Urothelium cell line (cell line): ENCODE measurements around the gene DENND1A.

Experiments
- DNase-seq: peaks from one replicate; pipeline ENCODE4 v3.0.0; 2011; ENCODE audit warnings: low spot score, mixed read lengths
- FAIRE-seq: peaks from 2 replicates; lab custom pipeline; 2011; peaks lifted over from hg19 to GRCh38; lab: Jason Lieb, UNC

The DENND1A gene

GRCh38 chr9:123368536-123369153 lies 561.3 kb downstream of the DENND1A start:
- FAIRE-seq: no peak
- no peak for DNase-seq

GRCh38 chr9:123368023-123368422 lies 561.9 kb downstream of the DENND1A start:
- FAIRE-seq: no peak

GRCh38 chr9:123365881-123366528 lies 563.9 kb downstream of the DENND1A start:
- DNase-seq: no peak
- FAIRE-seq: no peak

More at GRCh38 chr9:123368023-123368422, 561.9 kb downstream of the DENND1A start:
- DNase-seq: peak; percentile 79

- FAIRE-seq (no peak), DNase-seq (no peak)
Measured at GRCh38 chr9:123365287-123365880, 564.5 kb downstream of the DENND1A start.

- DNase-seq: peak; percentile 77
- peak; percentile 68 for FAIRE-seq
Measured at GRCh38 chr9:123364241-123364824, 565.6 kb downstream of the DENND1A start.

GRCh38 chr9:123362856-123363255 lies 567.1 kb downstream of the DENND1A start:
- FAIRE-seq (no peak), DNase-seq (no peak)

- FAIRE-seq (no peak), DNase-seq (no peak)
Measured at GRCh38 chr9:123361731-123362510, 568.0 kb downstream of the DENND1A start.

GRCh38 chr9:123361086-123361730 lies 568.7 kb downstream of the DENND1A start:
- no peak for FAIRE-seq
- no peak for DNase-seq

- FAIRE-seq: no peak
- peak; percentile 77 for DNase-seq
Measured at GRCh38 chr9:123360161-123361085, 569.5 kb downstream of the DENND1A start.

- FAIRE-seq: no peak
- no peak for DNase-seq
Measured at GRCh38 chr9:123359546-123359945, 570.4 kb downstream of the DENND1A start.

- FAIRE-seq: no peak
Measured at GRCh38 chr9:123359106-123359505, 570.8 kb downstream of the DENND1A start.

GRCh38 chr9:123358181-123358905 lies 571.6 kb downstream of the DENND1A start:
- FAIRE-seq: no peak

More at GRCh38 chr9:123359106-123359505, 570.8 kb downstream of the DENND1A start:
- no peak for DNase-seq

GRCh38 chr9:123357743-123358059 lies 572.2 kb downstream of the DENND1A start:
- peak; percentile 17 for FAIRE-seq

More at GRCh38 chr9:123358181-123358905, 571.6 kb downstream of the DENND1A start:
- DNase-seq: no peak

GRCh38 chr9:123356851-123357742 lies 572.8 kb downstream of the DENND1A start:
- DNase-seq: no peak
- FAIRE-seq: no peak

More at GRCh38 chr9:123357743-123358059, 572.2 kb downstream of the DENND1A start:
- no peak for DNase-seq

- DNase-seq: no peak
Measured at GRCh38 chr9:123355761-123356431, 574.0 kb downstream of the DENND1A start, which contains the start of gene CRB2. CRB2 (plus strand) TSS chr9:123356197; CDS start chr9:123356261, 64 bp downstream.

GRCh38 chr9:123354806-123355508 lies 575.0 kb downstream of the DENND1A start:
- DNase-seq (no peak), FAIRE-seq (no peak)

More at GRCh38 chr9:123355761-123356431, 574.0 kb downstream of the DENND1A start, which contains the start of gene CRB2:
- FAIRE-seq: no peak
